HG03196 (cell line): ENCODE measurements around the gene UPB1.
"Not testable (repeated sequence)": the region's sequence is repeated elsewhere in the genome, so short reads cannot be mapped to it uniquely, and the experiment has no call there.

Source experiments
- ATAC-seq: cut with Tn5 transposase; IDR thresholded peaks from one replicate; pipeline ENCODE4 v1.9.1; 2021; ENCODE audit not compliant: unreplicated experiment

The UPB1 gene

GRCh38 chr22:24481641-24482040, 13.5 kb upstream of the UPB1 start:
- no peak for ATAC-seq

GRCh38 chr22:24482575-24482974, 12.6 kb upstream of the UPB1 start:
- no peak for ATAC-seq

GRCh38 chr22:24482998-24483397, 12.1 kb upstream of the UPB1 start:
- ATAC-seq: no peak

GRCh38 chr22:24483976-24484545, 11.1 kb upstream of the UPB1 start:
- ATAC-seq: no peak

- ATAC-seq: no peak
Observed at GRCh38 chr22:24485170-24485569, 10.0 kb upstream of the UPB1 start.

GRCh38 chr22:24485608-24486007, 9.5 kb upstream of the UPB1 start:
- ATAC-seq: no peak

- ATAC-seq: no peak
Observed at GRCh38 chr22:24486501-24486921, 8.6 kb upstream of the UPB1 start.

GRCh38 chr22:24489011-24489410, 6.1 kb upstream of the UPB1 start:
- ATAC-seq: no peak

GRCh38 chr22:24489434-24489833, 5.7 kb upstream of the UPB1 start:
- not testable (repeated sequence) for ATAC-seq

GRCh38 chr22:24492391-24492790, 2.7 kb upstream of the UPB1 start:
- no peak for ATAC-seq

- ATAC-seq: no peak
Observed at GRCh38 chr22:24494167-24494527, 985 bp upstream of the UPB1 start.

GRCh38 chr22:24495365-24495675, 188 bp downstream of the UPB1 start:
- no peak for ATAC-seq

GRCh38 chr22:24496234-24496633, 1.1 kb downstream of the UPB1 start:
- no peak for ATAC-seq

GRCh38 chr22:24496661-24497060, 1.5 kb downstream of the UPB1 start:
- no peak for ATAC-seq

GRCh38 chr22:24497841-24498258, 2.7 kb downstream of the UPB1 start:
- no peak for ATAC-seq

GRCh38 chr22:24498824-24499223, 3.7 kb downstream of the UPB1 start:
- ATAC-seq: no peak

GRCh38 chr22:24499706-24500276, 4.7 kb downstream of the UPB1 start:
- no peak for ATAC-seq

GRCh38 chr22:24500277-24500820, 5.2 kb downstream of the UPB1 start:
- no peak for ATAC-seq

- no peak for ATAC-seq
Observed at GRCh38 chr22:24501301-24502005, 6.3 kb downstream of the UPB1 start.

GRCh38 chr22:24502034-24502433, 6.9 kb downstream of the UPB1 start:
- no peak for ATAC-seq

- ATAC-seq: no peak
Observed at GRCh38 chr22:24502541-24502940, 7.4 kb downstream of the UPB1 start.

GRCh38 chr22:24503137-24503842, 8.2 kb downstream of the UPB1 start:
- ATAC-seq: peak; percentile 39
